Stimulated activated CD4-positive, alpha-beta T cell treated with anti-CD3 and anti-CD28 coated beads, Interleukin-1b, Interleukin-23, amount 100 ng/mL, for 48 hours (primary cell): ENCODE results near the gene FGG.

Source experiments
- DNase-seq: peaks from one replicate; pipeline ENCODE4 v3.0.0-alpha.2; 2020

Gene FGG

DNA sequence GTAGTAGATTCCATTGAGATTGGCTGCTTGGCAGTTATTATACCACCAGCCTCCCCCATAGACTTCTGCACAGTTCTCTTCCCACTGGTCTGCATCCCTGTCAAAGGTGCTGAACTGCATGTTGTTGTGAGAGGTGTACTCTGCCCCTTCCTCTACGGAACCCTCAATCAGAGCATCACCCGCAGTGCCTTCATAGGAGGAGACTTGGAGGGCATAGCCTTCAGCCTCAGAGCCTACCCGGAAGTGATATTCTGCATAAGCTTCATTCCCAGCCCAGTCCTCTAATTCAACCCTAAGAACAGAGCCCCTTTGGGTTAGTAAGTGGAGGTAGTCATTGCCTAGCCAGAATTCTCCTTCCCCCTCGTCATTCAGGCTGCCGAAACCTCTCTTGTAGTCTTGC is 28.2 kb downstream of the FGG start:
- DNase-seq: no peak

DNA sequence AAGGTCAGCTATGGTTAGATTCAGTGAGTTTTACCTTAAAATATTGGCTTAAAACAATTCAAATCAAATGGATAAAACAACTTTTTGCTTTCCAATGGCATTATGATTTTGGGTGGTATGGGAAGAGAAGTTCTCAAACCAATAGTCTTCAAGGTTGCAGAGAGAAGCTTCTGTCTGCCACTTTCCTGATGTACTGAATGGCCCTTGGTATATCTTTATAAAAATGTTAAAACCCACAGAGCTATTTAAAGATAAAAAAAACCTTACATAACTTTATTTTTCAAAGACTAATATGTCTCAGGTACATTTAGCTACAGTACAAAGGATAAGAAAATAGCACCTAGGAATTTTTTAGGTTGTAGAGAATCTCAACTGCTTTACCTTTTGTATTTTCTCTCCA is 28.8 kb downstream of the FGG start:
- no peak for DNase-seq

DNA sequence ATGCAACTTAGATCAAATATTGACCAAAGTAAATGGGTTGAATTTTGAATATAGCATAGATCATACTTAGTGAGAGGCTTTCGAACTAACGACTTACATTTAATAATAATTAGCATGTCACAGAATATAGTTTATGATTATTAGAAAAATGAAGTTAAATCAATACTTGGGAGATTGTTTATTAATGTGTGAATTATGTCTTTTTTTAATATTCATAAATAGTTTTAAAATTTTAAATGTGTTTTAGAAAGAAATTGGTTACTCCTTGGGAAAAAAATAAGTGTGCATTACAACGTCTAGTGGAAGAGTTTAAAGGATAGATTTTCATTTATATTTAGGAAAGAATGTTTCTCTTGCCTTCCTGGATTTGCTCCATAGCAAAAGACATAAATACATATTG is 29.2 kb downstream of the FGG start:
- DNase-seq: no peak

DNA sequence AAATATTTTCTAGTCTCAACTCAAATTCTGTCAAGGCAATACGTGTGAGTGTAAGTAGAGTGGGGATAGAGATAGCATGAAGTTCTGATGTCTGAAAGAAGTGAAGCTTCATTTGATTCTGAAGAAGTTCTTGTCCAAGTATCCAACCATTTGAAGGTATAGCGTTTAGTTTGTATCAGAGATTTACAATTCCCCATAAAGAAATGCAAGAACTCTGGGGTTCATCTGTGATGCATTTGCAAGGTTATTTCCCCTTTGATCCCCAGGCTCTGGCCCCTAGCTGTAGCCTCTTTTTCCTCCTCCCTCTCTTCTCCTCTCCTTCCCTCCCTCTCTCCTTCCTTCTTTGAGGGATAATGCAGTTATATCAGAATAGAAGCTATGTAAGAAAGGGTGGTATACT is 29.7 kb downstream of the FGG start:
- DNase-seq: no peak

DNA sequence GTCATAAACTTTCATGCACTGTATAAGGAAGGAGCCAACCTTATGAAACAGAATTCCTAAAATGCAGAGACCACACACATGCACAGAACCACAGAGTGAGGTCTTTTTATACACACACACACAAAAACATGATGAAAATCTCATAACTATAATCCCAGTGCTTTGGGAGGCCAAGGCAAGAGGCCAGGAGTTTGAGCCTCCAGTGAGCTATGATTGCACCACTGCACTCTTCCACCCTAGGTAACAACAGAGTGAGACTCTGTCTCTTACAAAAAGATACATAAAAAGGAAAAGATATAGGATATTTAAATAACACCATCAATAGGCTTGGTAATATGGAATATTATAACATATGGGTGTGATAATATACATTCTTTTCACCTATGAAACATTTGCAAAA is 32.5 kb downstream of the FGG start:
- DNase-seq: no peak

DNA sequence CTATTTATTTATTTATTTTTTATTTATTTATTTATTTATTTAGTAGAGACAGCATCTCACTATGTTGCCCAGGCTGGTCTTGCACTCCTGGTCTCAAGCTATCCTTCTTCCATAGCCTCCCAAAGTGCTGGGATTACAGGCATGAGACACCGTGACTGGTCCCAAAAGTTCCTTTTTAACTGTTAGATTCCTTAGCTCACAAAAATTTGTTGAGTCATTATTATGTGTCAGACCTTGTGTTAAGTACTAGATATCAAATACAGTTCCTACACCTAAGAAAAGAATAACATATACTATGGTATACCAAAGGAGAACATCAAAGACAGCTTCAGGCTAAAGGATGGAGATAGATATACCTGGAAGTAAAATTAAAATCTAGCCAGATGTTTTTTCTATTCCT is 33.5 kb downstream of the FGG start:
- DNase-seq: no peak

DNA sequence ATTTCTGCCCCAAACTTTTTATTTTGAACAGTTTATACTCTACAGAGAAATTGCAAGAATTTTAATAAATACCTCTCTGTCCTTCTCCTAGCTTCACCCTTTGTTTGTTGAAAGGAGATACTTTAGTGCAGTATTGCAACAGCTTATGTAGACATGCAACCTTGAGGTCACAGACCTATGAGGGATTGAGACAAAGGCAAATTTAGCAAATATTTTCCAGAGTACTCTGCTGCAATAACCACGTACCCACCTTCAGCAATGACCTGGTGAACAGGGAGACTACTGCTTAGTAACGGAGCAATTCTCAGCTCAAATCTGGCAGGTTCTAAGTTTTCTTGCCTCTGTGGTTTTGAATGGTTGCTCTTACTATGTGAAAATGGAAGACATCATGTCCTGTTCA is 35.1 kb downstream of the FGG start:
- no peak for DNase-seq

DNA sequence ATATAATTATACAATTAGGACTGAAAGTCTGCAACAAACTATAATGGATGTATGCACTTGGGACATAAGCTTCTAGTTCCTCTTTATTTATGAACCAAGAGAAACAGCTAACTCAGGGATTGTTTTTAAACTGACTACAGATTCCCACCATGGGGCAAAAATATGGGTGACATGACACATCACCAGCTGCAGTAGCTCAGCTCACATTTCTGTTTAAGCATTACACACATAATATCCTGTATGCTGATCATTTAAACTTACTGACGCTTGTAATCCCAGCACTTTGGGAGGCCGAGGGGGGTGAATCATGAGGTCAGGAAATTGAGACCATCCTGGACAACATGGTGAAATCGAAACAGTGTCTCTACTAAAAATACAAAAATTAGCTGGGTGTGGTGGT is 38.1 kb downstream of the FGG start:
- no peak for DNase-seq

DNA sequence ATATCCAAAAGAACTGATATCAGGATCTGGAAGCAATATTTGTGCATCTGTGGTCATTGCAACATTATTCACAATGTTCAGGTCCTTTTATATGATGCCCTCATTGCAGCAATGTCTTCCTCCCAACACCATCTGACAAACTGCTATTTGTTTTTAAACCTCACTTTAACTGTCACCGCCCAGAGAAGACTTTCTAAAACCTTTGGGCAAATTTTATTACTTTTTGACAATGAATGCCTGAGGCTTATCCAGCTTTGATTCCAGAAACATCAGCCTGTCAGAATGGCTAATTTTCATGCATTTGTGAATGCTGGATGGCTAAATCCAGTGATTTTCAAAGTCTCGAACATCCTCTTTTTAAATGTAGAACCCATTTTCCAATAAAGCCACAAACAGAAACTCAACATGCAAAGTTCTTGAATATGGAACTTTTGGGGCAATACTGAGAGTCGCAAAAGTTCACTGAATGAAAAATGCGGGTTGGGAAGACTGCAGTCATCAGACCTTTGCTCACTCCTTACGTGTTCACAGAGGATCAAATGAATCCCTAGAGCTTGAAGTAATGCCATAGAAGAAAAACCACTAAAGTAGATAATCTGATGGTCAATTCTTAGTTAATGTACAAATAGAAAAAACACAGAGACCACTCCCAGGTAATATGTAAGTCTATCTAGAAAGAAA is 39.1 kb downstream of the FGG start:
- no peak for DNase-seq

DNA sequence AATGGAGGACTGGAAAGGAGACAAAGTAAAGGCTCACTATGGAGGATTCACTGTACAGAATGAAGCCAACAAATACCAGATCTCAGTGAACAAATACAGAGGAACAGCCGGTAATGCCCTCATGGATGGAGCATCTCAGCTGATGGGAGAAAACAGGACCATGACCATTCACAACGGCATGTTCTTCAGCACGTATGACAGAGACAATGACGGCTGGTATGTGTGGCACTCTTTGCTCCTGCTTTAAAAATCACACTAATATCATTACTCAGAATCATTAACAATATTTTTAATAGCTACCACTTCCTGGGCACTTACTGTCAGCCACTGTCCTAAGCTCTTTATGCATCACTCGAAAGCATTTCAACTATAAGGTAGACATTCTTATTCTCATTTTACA is 42.9 kb downstream of the FGG start:
- no peak for DNase-seq

DNA sequence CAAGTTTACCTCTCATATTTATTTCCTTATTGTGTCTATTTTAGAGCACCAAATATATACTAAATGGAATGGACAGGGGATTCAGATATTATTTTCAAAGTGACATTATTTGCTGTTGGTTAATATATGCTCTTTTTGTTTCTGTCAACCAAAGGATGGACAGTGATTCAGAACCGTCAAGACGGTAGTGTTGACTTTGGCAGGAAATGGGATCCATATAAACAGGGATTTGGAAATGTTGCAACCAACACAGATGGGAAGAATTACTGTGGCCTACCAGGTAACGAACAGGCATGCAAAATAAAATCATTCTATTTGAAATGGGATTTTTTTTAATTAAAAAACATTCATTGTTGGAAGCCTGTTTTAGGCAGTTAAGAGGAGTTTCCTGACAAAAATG is 43.4 kb downstream of the FGG start:
- no peak for DNase-seq

DNA sequence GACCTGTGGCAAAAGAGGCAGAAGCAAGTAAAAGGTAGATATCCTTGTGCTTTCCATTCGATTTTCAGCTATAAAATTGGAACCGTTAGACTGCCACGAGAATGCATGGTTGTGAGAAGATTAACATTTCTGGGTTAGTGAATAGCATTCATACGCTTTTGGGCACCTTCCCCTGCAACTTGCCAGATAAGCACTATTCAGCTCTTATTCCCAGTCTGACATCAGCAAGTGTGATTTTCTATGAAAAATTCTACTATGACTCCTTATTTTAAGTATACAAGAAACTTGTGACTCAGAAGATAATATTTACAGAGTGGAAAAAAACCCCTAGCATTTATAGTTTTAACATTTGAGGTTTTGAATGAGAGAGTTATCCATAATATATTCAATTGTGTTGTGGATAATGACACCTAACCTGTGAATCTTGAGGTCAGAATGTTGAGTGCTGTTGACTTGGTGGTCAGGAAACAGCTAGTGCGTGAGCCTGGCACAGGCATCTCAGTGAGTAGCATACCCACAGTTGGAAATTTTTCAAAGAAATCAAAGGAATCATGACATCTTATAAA is 45.7 kb downstream of the FGG start:
- no peak for DNase-seq

DNA sequence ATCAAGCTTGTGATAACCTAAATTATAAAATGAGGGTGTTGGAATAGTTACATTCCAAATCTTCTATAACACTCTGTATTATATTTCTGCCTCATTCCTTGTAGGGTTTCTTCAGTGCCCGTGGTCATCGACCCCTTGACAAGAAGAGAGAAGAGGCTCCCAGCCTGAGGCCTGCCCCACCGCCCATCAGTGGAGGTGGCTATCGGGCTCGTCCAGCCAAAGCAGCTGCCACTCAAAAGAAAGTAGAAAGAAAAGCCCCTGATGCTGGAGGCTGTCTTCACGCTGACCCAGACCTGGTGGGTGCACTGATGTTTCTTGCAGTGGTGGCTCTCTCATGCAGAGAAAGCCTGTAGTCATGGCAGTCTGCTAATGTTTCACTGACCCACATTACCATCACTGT is 46.8 kb downstream of the FGG start:
- DNase-seq: no peak

DNA sequence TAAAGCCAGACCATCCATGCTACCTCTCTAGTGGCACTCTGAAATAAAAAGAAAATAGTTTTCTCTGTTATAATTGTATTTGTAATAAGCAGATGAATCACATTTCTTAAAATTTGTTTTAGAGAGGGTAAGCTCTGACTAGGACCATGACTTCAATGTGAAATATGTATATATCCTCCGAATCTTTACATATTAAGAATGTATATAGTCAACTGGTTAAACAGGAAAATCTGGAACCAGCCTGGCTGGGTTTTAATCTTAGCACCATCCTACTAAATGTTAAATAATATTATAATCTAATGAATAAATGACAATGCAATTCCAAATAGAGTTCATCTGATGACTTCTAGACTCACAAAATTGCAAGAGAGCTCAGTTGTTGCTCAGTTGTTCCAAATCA is 48.1 kb downstream of the FGG start:
- no peak for DNase-seq

DNA sequence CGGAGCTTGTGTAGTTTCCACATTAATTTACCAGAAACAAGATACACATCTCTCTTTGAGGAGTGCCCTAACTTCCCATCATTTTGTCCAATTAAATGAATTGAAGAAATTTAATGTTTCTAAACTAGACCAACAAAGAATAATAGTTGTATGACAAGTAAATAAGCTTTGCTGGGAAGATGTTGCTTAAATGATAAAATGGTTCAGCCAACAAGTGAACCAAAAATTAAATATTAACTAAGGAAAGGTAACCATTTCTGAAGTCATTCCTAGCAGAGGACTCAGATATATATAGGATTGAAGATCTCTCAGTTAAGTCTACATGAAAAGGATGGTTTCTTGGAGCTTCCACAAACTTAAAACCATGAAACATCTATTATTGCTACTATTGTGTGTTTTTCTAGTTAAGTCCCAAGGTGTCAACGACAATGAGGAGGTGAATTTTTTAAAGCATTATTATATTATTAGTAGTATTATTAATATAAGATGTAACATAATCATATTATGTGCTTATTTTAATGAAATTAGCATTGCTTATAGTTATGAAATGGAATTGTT is 49.7 kb downstream of the FGG start, which contains the start of gene FGB:
Gene FGB (plus strand): TSS at position 315 of the 558 bp plus-strand sequence. CDS start 8 bp downstream, at position 323.
- DNase-seq: no peak

DNA sequence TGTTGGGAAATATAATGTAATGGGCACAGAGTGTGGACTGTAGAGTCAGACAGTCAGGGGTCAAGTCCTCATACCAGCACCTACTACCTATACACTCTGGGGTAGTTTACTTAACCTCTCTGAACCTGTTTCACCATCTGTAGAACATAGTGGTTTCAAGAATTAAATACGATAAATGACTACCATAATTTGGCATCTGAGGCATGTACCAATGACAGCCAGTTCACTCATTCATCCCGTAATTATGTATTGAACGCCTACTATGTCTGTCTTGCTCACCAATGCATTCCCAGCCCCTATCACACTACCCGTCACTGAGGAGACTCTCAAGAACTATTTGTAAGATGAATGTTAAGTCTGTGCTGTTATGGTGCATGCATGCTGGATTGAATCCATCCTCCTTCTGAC is 51.6 kb downstream of the FGG start:
- DNase-seq: no peak

DNA sequence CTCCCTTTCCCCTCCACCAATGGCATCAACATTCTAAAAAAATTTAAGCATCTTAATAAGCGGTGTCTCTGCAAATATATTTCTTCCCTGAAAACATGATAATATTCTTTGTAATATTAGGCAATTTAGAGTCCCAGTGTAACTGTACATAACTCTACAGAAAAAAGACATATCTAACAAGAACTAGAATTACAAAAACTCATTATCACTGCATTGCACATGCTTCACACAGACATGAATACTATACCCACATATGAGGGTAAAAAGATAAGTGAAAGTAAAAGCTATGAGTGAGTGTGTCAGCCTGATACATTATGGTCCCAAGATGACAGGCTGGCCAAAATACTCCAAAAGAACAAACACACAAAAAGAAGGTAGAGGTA is 52.0 kb downstream of the FGG start:
- no peak for DNase-seq

DNA sequence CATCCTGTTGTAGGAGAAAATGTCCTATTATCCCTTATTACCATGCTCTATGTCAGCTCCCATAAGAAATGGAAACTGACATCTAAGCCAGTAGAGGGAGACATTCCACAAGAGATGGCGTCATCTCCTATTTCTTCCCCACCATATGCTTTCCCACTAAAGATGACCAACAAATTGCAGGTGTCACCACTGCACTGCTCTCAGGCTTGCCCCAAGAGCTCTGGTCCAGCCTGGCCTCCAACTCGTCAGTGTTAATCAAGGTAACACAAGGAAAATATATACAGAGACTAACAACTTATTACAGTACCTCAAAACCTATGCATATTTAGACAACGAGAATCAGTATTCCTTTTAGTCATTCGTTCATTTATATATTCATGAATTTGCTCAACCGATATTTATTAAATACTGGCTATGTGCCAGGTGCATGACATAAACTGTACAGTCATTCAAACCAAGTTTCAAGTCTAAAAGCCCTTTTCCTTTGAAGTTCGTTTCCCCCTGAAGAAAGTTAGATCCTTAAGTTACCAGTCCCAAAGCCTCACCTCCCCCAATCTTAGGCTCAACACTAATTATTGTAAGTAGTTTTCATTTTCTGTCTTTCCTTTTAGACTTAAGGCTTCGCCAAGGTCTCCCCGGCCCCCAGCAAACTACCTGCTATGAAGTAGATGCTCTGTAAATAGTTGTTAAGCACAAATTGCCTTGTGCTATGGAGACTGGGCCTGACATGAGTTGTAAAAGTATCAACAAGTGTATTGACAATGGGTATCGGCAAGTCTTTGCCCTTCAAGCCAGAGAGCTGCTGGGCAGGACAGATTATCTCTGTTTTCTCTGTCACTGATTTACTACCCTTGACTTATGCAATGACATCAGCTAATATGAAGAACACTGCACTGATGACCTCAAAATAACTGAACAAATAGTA is 52.7 kb downstream of the FGG start:
- DNase-seq: no peak

DNA sequence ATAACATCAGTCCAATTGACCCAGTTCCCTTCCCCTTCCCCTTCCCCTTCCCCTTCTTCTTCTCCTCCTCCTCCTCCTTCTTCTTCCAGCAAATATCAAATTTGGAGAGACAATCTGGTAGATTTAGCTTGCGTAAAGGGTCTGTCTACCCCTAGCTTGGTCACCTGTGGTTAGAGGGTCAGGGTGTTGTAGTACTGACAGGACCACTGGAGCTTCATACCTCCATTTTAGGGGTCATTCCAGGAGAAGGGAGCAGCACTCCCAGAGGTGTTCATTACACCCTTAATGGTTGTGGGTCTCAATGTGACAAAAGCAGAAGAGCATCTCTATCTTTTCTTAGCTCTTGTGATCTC is 53.3 kb downstream of the FGG start:
- no peak for DNase-seq
